Esophagus muscularis mucosa (tissue), 4 donors: ENCODE data around the gene FAM89B.

Source experiments
- EP300 ChIP-seq: sonication (generic); formaldehyde crosslinking; IDR thresholded peaks from one replicate; pipeline ENCODE4 v1.6.1; 2017; ENCODE audit warnings: antibody characterized with exemption
- POLR2A ChIP-seq: fragments of 450-650 bp; IDR thresholded peaks from one replicate; pipeline ENCODE4 v1.6.1; 2017; ENCODE audit warnings: antibody characterized with exemption, moderate library complexity, mild to moderate bottlenecking, low read depth
- POLR2AphosphoS5 ChIP-seq, 2 donors: sonication (generic); formaldehyde crosslinking; IDR thresholded peaks; one replicate each; pipeline ENCODE4 v1.6.1; 2017; ENCODE audit warnings: antibody characterized with exemption in 2 of 2
- TF ChIP-seq, protein P1 (sequence below), 3 experiments: fragments of 200-600 bp in 2 of 3; fragments of 450-650 bp in 1 of 3; sonication (generic) in 2 of 3; IDR thresholded peaks; one replicate each; pipeline ENCODE4 v1.5.1; 2017 to 2019; ENCODE audit warnings: antibody characterized with exemption in 3 of 3, mild to moderate bottlenecking in 2 of 3, moderate library complexity in 1 of 3

- TF ChIP-seq, protein P1, sequence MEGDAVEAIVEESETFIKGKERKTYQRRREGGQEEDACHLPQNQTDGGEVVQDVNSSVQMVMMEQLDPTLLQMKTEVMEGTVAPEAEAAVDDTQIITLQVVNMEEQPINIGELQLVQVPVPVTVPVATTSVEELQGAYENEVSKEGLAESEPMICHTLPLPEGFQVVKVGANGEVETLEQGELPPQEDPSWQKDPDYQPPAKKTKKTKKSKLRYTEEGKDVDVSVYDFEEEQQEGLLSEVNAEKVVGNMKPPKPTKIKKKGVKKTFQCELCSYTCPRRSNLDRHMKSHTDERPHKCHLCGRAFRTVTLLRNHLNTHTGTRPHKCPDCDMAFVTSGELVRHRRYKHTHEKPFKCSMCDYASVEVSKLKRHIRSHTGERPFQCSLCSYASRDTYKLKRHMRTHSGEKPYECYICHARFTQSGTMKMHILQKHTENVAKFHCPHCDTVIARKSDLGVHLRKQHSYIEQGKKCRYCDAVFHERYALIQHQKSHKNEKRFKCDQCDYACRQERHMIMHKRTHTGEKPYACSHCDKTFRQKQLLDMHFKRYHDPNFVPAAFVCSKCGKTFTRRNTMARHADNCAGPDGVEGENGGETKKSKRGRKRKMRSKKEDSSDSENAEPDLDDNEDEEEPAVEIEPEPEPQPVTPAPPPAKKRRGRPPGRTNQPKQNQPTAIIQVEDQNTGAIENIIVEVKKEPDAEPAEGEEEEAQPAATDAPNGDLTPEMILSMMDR (IDR thresholded peaks at IDR 0.05), result no peak
- no peak for TF ChIP-seq POLR2AphosphoS5 (IDR thresholded peaks at IDR 0.05)
- TF ChIP-seq POLR2A, result no peak
- no peak for TF ChIP-seq EP300
Measured at GRCh38 chr11:65541093-65541982, 31.0 kb upstream of the FAM89B start.
